HL-60 (cell line): ENCODE measurements around the gene ZNRF3.

ENCODE experiments used
- DNase-seq, 2 experiments: peaks; one replicate each; pipeline ENCODE4 v3.0.0-alpha.2; 2010 to 2020; ENCODE audit warnings: low read depth in 1 of 2, low spot score in 1 of 2
- H3K27ac ChIP-seq: fragments of 250-450 bp; sonication (Bioruptor Pico); replicated peaks from 2 replicates; pipeline ENCODE4 v1.5.1; 2020; ENCODE audit warnings: mild to moderate bottlenecking, moderate library complexity
- H3K27me3 ChIP-seq: fragments of 250-450 bp; sonication (Bioruptor Pico); 2 replicates; pipeline ENCODE4 v1.5.1; 2021; ENCODE audit warnings: mild to moderate bottlenecking, moderate library complexity; ENCODE audit not compliant: insufficient read depth, poor library complexity, severe bottlenecking
- H3K4me3 ChIP-seq: replicated peaks from 2 replicates; pipeline ENCODE4 v1.5.1; 2011; ENCODE audit warnings: mild to moderate bottlenecking, control low read depth, low read length; ENCODE audit not compliant: insufficient read depth
- GABPA ChIP-seq: IDR thresholded peaks from 2 replicates; pipeline ENCODE4 v1.6.1; 2012; ENCODE audit warnings: low read depth
- POLR2AphosphoS5 ChIP-seq: IDR thresholded peaks from 2 replicates; pipeline ENCODE4 v1.6.1; 2012; ENCODE audit warnings: low read depth
- SPI1 ChIP-seq: IDR thresholded peaks from 2 replicates; pipeline ENCODE4 v1.6.1; 2012; ENCODE audit warnings: low read depth, mild to moderate bottlenecking, borderline replicate concordance
- TF ChIP-seq, protein P1 (sequence below): IDR thresholded peaks from 2 replicates; pipeline ENCODE4 v1.6.1; 2012; ENCODE audit warnings: low read depth; ENCODE audit not compliant: insufficient replicate concordance
- TF ChIP-seq, protein P2 (sequence below): IDR thresholded peaks from one replicate; pipeline ENCODE4 v1.5.1; 2011; ENCODE audit warnings: low read length, control low read depth, inconsistent platforms; ENCODE audit not compliant: insufficient read depth

ZNRF3 gene

DNA sequence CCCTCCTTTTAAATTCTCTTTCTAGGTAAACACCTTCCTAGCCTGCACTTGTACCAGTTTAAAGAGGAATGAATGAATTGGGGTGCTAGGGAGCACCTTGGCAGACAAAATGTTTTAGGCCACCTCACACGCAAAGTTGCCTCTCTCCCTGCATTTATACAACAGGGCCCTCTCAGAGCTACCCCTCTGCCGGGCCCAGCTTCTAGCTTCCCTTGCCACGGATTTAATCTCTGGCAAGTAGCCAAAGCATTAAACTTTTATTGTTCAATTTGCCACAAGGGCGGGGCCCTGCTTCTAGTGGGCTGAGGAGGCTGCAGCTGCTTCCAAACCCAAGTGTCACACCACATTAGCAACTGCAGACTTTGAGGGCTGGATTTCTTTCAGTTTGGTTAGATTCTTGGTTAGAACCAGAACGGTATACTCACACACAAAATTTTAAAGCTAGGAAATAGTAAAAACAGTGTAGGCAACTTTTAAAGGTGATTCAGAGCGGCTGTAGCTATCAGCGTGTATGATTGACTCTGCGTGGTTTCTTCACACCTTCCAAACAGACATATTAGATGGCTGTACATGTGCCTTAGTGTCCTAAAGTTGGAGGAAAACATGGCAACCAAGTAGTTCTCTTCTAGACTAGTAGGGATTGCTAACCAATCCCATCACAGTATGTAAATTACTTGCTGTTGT is 196.0 kb downstream of the ZNRF3 start:
- peaks cover 13% of the 10 kb centered on the region for H3K27me3 ChIP-seq
- no peak overlapping the region for H3K4me3 ChIP-seq
- no peak for TF ChIP-seq SPI1
- no peak for DNase-seq
- H3K27ac ChIP-seq = no peak overlapping the region

DNA sequence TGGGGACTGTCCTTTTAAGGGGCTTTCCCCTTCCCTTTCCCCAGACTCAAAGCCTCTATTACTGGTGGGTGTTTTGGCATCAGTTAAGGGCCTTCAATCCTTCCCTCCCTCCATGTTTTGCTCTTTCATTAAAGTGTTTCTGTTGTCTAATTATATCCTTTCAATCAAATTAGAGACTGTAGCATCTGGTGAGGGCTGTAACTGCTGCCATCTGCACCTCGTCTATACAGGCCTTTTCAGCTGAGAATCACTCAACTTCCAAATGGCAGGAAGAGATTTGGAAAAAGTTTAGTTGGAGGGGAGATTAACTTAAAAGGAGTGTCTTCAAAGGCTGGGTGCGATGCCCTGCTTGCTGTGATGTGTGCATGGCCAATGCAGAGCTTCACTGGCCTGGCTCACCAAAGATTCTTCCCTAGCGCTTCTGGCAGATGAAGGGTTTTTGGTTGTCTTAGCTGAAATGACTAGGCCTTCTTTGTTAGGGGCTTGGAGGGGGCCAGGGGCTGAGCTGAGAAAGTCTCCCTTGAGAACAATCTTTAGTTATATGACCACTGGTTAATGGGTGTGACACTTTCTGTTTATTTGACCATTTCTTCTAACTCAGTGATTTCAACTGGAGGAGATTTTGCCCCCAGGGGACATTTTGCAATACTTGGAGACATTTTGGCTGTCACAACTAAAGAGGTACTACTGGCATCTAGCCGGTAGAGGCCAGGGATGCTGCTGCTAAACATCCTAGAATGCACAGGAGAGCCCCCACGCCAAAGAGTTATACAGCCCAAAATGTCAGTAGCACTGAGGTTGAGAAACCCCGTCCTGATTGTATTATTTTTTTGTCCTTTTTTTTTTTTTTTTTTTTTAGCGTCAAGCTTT is 197.0 kb downstream of the ZNRF3 start:
- TF ChIP-seq, protein P1, sequence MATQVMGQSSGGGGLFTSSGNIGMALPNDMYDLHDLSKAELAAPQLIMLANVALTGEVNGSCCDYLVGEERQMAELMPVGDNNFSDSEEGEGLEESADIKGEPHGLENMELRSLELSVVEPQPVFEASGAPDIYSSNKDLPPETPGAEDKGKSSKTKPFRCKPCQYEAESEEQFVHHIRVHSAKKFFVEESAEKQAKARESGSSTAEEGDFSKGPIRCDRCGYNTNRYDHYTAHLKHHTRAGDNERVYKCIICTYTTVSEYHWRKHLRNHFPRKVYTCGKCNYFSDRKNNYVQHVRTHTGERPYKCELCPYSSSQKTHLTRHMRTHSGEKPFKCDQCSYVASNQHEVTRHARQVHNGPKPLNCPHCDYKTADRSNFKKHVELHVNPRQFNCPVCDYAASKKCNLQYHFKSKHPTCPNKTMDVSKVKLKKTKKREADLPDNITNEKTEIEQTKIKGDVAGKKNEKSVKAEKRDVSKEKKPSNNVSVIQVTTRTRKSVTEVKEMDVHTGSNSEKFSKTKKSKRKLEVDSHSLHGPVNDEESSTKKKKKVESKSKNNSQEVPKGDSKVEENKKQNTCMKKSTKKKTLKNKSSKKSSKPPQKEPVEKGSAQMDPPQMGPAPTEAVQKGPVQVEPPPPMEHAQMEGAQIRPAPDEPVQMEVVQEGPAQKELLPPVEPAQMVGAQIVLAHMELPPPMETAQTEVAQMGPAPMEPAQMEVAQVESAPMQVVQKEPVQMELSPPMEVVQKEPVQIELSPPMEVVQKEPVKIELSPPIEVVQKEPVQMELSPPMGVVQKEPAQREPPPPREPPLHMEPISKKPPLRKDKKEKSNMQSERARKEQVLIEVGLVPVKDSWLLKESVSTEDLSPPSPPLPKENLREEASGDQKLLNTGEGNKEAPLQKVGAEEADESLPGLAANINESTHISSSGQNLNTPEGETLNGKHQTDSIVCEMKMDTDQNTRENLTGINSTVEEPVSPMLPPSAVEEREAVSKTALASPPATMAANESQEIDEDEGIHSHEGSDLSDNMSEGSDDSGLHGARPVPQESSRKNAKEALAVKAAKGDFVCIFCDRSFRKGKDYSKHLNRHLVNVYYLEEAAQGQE = no peak
- no peak for TF ChIP-seq POLR2AphosphoS5
- TF ChIP-seq, protein P2, sequence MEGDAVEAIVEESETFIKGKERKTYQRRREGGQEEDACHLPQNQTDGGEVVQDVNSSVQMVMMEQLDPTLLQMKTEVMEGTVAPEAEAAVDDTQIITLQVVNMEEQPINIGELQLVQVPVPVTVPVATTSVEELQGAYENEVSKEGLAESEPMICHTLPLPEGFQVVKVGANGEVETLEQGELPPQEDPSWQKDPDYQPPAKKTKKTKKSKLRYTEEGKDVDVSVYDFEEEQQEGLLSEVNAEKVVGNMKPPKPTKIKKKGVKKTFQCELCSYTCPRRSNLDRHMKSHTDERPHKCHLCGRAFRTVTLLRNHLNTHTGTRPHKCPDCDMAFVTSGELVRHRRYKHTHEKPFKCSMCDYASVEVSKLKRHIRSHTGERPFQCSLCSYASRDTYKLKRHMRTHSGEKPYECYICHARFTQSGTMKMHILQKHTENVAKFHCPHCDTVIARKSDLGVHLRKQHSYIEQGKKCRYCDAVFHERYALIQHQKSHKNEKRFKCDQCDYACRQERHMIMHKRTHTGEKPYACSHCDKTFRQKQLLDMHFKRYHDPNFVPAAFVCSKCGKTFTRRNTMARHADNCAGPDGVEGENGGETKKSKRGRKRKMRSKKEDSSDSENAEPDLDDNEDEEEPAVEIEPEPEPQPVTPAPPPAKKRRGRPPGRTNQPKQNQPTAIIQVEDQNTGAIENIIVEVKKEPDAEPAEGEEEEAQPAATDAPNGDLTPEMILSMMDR = no peak
- TF ChIP-seq SPI1 = no peak
- no peak for TF ChIP-seq GABPA
- no peak for DNase-seq
- peaks cover 4% of the 10 kb centered on the region for H3K27me3 ChIP-seq
- H3K27ac ChIP-seq = no peak overlapping the region
- H3K4me3 ChIP-seq = no peak overlapping the region

DNA sequence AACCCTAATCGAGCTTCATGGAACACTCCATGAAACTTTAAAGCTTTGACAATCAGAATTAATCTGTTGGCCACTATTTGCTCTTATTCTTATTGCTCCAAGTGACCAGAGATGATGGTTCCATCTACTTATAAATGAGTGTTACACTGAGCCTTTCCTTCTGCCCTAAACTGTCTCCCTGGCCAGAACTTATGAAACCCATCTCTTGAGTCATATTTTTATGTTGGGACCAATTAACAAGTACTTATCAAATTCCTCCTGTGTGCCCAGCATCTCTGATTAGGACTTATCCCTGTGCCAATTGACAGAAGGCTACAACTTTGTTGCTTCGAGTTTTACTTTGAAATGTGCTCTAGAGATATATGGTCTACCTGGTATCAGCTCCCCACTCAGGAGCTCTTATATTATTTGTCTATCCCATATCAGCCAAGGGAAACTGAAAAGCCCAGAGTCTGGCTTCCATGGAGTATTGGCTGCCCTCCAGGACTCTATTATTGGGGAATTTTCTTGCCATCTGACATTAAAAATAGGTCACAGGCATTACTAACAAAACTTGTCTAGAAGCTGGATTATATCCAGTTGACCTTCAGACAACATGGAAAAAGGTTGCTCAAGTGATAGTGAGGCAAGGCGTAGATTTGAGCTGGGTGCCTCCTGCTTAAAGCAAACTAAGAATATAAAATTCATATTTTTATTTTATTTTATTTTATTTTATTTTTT is 198.3 kb downstream of the ZNRF3 start:
- Histone ChIP-seq H3K27me3 (no peaks in the 10 kb centered on the region), H3K27ac (no peak overlapping the region), H3K4me3 (no peak overlapping the region)
- TF ChIP-seq, protein P2 = no peak
- TF ChIP-seq SPI1 (no peak), GABPA (no peak), POLR2AphosphoS5 (no peak)
- TF ChIP-seq, protein P1 = no peak
- DNase-seq = no peak
